Mesenteric fat pad (tissue), 1 donor: ENCODE data around the gene ADPGK. TPM values are rescaled to one million over a fixed set of nuclear protein-coding genes. Genes with fewer than 3 reads are reported as not detected.
"Not testable (repeated sequence)": the region's sequence is repeated elsewhere in the genome, so short reads cannot be mapped to it uniquely, and the experiment has no call there.

Experiments used
- DNase-seq: peaks from one replicate; pipeline ENCODE4 v3.0.0-alpha.2; 2020; ENCODE audit warnings: low spot score
- long read RNA-seq: library from polyadenylated mRNA; unstranded; transcript quantifications from one replicate; pipeline ENCODE4 v2.0.0, GENCODE V29; 2020
- total RNA-seq: library from RNA; stranded (reverse); fragmentation: NEBNext Ultra II Directional; extraction: Animal tissue kit (Norgen Biotek cat#: 25700); gene quantifications from one replicate; pipeline ENCODE4 v1.2.1, GENCODE V29; 2021
- donor health status: DM: yes; HTN: yes; CAD: no.

The ADPGK gene
- 55.5 TPM for total RNA-seq
- long read RNA-seq, transcript ADPGK-201 (7 exons, 2,557 nt) = major isoform, 9 of 179 reads
- long read RNA-seq, partial matches to known transcripts = 13 of 179 reads
- long read RNA-seq, other reads (novel, unspliced or antisense) = 153 of 179 reads

DNA sequence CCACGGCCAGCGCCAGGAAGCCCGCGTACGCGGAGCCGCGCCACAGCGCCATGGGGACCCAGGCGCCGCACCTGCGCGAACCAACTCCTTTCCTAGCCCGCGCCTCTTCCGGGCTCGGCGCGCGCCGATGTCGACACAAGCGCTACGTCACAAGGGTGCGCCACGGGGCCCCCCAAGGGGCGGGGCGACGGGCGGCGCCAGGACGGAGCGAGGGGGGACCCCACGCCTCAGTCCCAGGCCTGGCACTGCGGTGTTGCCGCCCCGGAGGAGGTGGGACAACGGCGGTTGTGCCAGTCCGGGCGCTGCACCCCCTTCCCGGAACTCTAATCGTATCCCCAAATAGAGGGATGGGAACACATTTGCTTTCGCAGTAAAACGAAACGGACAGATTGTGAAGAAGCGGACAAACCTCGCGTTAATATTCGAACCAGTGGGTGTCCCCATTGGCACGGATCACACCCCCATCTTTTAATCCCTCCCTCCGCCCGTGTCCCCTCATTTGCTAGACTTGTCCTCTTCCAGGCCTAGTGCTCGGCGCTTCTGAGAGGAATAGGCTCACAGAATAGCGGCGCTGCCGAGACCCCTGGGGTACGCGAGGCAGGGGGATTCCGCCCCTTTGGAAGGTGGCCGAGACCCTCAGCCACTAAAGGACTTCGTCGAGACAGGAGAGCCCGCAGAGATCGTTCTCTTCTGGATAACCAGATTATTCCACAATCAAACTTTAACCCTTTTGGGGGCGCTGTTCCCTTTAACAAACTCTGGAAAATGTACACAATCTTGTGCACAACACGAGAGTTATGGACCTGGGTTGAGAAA lies at the start of gene ADPGK:
Gene ADPGK, minus strand, starts transcription at position 119 of the 816 bp plus-strand sequence. Its CDS starts 67 bp downstream, at position 52.
- peak; percentile 97 for DNase-seq

DNA sequence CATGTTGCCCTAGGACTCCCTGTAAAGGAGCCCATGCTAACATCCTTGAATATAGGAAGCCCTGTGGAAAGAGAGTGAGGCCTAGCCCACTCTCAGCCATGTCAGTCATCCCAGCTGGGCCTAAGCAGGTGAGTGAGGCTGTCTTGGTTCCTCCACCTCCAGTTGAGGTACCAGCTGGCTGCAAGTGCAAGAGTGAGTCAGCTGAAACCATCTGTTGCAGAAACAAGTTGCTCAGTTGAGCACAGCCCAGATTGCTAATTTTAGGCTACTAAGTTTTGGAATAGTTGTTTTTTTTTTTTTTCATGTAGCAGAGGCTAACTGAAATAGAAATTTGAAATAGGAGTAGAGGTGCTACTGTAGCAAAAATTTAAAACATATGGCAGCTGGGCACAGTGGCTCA lies 43.7 kb upstream of the ADPGK start:
- no peak for DNase-seq

DNA sequence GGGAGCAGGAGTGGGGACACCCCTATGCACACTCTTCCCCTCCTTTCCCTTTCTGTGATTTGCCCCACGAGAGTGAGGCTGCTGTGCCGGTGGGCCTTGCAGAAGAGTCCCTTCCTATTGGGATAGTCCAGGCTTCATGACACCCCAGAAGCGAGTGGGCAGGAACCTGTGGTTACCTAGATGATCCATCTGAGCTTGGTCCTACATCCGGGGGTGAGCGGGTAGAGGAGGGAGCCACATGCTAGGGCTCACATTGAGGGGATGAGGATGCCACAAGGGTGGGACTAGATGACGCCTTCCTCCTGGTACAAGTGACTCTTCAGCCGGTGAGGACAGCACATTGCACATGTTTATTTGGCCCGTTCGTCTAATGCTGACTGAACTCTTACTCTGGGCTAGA lies 43.1 kb upstream of the ADPGK start:
- no peak for DNase-seq

DNA sequence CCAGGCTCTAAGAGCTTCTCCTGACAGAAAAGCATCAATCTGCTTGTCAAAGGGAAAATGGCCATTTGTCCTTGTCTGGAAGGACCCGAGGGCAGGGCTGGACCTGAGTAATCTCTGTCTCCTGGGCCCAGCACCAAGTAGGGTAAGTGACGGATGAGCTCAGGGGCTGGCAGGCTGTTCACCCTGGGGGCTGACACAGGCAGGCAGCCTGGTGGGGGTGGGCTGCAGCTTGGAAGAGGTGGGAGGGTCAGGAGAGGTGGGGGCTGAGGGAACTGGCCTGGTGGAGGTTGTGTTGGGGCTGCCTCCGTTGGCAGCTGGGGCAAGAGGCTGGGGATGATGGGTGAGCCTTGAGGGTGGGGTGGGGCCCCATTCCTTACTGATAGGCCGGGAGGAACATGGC lies 42.3 kb upstream of the ADPGK start:
- DNase-seq = no peak

DNA sequence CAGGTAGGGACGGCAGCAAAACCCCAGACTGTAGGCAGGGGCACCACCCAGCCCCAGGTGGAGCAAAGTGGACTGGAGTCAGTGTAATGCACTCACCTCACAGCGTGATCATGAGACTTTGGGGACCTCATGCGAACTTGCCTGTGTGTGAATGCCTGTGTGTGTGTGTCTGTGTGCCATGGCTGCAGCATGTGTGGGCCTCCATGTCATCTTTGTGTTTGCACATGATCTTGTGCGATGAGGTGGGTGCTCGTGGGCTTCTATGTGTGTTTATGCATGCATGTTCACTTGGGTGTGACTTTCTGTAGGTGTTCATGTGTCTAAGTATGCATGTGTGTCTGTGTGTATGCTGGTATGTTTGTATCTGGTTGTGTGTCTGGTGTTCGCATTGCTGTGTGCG lies 41.2 kb upstream of the ADPGK start:
- no peak for DNase-seq

DNA sequence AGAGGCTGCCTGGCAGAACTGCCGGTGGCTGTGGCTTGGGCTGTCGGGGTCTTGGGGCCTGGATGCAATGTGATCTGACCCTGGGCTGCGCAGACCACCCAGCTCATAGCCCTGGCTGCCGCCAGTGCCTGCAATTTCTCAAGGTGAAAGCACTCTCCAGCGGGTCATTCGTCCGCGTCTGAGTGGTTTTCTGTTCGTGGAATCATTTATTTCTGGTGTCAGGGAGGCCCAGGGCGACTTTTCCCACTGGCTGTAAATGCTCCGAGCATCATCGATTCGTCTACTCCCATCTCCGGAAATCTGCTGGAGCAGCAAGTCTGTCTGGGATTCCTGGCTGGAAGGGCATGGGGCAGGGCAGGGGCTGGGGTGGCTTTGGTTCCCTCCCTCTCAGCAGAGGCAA lies 40.6 kb upstream of the ADPGK start:
- no peak for DNase-seq

DNA sequence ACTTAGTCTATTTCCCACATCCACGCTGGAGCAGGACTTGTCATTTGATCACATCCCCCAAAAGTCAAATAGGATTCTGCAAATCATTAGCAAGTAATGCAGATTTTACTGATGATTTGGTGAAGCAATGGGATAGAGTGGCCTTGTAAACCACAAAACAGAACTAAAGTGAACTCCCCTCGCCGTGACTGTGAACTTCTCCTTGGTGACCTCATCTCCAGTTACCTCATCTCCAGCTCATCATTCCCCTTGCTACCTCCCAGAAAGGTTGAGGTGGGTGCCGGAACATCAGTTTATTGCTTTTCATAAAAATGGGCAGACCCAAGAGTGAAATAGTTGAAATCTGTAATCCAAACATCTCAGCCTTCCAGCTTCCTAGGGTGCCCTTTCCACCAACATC lies 36.7 kb upstream of the ADPGK start:
- DNase-seq = no peak

DNA sequence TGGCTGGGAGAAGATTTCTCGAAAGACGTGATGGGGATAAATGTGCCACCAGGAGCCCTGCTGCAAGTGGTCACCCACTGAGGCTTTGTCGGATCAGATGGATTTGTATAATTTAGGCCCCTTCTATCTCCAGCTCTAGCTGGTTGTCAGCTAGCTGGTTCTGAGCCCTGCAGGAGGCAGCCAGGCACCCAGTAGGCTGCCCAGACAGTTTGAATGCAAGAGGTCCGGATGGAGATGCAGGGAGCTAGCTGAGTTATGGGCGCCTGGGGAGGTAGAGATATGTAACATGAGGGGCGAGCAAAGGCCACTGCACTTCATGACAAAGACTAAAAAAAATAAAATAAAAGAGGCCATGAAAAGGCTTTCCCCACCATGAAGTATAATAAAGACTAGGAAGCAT lies 35.1 kb upstream of the ADPGK start:
- DNase-seq = no peak

DNA sequence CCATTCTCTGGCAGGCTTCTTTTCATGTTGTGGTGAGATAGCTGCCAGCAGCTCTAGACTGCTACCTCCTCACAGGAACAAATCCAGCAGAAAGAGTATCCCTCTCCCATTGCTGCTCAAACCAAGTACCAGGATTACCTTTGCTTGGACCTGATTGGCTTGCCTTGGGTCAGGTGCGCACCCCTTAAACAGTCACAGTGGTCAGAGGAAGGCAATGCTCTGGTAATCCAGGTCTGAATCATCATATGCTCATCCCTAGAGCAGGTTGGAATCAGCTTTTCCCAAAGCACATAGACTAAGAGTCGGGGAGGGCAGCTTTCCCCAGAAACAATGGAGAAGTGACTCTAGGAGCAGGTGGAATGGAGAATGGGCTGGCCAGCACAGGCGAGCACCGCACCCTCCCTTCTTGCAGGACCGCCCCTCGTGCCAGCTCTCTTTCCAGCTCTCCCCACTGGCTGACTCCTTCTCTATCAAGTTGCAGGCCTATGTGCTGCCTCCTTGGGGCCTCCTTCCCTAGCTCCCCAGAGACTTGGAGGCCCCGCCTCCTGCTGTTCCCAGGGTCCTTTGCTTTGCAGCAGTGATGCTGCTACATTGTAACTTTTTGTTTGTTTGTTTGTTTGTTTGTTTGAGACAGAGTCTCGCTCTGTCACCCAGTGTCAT lies 29.9 kb upstream of the ADPGK start:
- DNase-seq = no peak

DNA sequence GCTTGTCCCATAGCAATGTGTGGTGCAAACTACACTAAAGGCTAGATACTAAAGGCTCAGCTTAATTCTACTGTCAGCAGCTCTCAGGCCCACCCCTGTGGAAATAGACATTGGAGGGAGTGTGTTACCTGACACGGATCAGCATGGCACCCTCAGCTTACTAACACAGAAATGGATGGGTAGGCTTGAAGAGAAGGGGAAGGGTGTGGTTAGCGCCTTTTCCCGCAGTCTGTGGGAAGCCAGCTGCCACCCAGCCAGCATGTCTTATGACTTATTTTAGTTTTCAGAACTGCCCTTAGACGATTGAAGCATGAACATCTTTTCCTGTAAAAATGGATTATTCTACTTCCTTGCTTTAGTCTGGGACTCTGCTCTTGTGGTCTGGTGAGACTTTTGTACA lies 25.8 kb upstream of the ADPGK start:
- DNase-seq = no peak

DNA sequence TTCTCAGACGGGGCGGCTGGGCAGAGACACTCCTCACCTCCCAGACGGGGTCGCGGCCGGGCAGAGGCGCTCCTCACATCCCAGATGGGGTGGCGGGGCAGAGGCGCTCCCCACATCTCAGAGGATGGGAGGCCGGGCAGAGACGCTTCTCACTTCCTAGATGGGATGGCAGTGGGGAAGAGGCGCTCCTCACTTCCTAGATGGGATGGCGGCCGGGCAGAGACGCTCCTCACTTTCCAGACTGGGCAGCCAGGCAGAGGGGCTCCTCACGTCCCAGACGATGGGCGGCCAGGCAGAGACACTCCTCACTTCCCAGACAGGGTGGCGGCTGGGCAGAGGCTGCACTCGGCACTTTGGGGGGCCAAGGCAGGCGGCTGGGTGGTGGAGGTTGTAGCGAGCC lies 23.8 kb upstream of the ADPGK start:
- not testable (repeated sequence) for DNase-seq

DNA sequence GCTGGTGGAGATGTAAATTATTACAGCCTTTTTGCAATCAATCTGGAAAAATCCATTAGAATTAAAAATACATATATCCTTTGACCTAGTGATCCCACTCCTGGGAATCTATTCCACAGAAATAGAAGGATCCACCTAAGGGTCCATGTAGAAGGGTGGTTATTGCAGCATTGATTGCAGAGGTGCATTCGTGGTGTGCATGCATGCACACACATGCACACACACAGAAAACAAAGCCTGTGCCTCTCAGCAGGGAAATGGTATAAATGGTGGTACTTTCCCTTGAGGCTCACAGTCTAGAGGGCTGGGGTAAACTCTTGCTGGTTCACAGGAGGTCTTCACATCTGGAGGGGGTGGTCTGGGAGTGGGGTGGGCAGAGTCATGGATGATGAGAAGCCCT lies 19.4 kb upstream of the ADPGK start:
- no peak for DNase-seq

DNA sequence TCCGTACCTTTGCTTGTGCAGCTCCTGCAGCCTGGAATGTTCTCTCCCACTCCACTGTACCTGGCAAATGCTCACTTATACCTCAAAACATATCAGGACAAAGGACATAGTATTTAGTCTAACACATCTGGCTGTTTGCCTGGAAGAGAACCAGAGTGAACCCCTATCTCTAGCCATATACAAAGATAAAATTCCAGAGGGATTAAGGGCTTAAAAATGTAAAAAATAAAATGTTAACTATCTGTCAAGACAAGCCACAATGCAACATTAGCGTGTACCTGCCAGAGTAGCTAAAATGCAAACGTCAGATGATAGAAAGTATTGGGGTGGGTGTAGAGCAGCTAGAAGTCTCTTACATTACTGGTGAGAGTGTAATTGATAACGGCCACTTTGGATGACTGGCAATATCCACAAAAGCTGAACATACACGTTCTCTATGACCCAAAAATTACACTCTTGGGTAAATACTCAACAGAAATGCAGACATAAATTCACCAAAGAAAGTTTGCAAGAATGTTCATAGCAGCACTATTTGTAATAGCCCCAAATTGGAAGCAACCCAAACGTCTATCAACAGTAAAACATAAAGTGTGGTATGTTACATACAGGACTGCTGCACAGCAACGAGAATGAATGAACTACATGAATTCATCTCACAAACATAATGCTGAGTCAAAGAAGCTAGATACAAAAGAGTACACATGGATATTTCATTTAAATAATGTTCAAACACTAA lies 18.2 kb upstream of the ADPGK start:
- no peak for DNase-seq

DNA sequence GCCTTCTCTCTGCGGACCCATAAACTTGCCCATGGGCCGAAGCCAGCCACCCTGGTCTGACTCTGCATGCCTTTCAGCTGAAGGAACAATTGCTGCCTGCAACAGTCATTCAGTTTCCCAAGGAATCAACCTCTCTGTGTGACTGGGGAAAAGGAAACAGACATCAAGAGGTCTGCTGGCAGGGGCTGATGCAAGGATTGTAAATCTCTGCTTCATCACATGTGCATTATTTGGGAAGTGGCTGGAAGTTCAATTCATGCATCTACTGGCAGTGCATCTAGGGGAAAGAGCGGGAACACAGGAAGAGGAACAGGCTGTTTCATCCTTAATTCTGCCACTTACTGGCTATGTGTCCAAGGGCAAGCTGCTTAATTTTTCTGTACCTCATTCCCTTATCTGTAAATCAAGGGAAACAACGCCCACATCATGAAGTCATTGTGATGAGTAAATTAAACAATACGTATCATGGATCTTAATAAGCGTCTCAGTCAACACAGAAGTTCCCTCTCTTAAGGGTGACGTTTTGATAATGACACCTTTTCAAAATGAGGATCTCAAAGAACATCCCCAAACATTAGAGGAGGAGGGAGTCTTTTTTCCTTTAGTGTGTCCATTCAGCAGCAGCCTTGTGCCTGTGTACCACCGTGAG lies 17.4 kb upstream of the ADPGK start:
- DNase-seq = no peak

DNA sequence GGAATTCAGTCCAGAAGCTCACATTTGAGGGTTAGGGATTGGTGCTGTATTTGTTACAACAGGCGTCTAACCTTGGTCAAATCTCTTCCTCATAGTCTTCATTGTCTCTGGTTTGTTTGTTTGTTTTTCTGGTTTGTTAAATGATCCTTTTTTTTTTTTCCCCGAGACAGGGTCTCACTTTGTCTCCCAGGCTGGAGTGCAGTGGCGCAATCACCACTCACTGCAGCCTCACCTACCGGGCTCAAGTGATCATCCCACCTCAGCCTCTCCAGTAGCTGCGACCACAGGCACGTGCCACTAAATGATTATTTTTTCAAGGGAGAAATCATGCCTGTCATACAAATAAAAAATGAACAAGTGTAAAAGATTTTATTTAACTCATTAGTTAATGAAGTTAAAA lies 14.3 kb upstream of the ADPGK start:
- DNase-seq = no peak

DNA sequence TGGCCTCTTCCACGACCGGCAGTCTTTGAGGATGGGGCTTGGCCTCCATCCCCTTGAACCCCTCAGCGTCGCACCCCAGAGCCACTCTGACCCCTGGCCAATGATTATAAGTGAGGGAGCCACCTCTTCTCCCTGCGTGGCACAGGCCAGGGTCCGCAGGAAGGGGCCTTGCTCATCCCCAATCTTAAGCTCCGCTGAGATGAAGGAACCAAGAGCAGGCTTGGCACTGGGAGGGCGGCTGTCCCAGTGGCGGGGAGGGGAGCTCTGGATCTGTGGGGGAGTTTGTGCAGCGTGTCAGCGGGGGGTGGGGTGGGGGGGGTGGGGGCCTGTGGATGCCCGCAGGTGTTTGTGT lies 13.8 kb upstream of the ADPGK start:
- no peak for DNase-seq

DNA sequence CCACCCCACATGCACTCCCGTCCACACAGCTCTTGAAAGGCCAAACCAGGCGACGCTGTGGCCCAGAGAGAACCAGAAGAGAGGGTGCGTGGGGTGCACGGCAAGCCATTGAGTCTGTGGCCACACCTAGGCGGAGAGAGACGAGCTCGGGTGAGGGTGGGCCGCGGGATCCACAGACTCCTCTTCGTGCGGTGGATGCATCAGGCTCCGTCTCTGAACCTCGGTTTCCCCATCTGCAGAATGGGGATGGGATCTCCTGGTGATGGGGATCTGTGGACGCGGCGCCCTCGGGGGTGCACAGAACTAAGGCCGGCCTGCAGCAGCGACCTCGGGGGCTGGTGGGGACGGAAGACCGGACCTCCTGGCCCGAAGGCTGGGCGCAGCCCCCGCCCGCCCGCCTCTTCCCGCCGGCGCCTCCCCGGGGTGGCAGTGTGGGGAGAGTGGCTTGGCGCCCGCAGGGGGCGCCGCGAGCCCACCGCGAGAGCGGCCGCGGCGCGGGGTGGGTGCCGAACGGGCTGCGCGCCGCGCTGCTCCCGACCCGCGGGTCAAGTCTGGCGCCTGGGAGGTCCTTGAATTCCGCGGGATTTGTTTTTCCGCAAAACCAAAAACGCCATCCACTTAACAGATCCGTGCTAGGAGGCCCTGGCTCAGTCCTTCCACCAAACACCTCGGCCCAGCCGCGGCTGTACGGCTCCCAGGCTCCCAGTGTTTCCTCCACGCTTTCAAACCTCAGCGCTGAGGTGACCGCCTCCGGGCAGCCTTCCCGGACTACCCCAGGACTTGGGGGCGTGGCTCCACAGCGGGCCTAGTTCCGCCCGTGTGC lies 13.2 kb upstream of the ADPGK start:
- no peak for DNase-seq

DNA sequence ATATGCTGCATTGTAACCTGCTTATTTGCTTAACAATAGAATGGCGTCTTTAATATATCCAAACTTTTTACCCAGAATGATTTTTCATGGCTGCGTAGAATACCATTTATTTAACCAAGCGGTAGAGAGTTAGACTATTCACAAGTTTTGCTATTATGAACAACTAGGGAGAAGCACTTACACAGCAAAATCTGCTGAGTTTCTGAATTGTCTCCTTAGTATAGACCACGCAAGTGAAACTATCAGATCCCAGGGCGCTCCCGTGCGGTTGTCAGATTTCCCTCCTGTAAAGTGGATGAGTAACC lies 12.6 kb upstream of the ADPGK start:
- no peak for DNase-seq

DNA sequence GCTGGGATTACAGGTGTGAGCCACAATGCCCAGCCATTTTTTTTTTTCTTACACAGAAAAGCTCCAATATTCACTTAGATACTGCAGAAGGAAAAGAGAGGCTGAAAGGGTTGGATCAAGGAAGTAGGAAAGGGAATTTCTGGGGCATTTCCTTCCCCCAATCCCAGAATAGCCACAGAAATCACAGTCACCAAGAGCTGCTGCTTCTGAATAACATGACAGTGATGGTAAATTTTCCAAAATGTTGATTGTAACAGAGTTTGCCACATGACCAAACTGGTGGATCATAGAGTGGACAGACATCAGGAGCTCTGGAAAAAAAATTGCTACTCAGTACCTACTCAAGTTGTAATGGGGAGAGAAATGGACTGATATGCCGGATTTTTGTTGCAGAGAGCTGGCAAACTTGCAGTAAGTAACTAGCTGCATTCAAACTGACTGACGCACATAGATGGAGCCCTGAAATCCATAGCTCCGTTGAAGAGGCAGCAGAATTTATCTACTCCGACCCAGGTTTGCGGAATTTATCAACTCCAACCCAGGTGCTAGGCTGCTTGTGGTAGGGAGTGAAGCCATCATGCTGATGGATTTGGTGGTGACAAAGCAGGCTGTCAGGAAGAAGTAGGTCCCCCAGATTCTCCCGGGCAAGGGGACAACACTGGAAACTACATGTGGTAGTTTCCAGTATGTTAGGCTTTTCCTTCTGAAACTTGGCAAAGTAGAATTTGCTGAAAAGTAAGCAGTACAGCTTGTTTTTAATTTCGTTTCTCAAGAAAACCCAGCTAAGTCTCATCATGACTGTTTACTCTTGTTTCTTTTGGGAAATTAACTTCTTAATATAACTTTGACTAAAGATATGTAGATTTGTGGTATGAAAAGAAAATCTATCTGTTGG lies 10.5 kb upstream of the ADPGK start:
- no peak for DNase-seq

DNA sequence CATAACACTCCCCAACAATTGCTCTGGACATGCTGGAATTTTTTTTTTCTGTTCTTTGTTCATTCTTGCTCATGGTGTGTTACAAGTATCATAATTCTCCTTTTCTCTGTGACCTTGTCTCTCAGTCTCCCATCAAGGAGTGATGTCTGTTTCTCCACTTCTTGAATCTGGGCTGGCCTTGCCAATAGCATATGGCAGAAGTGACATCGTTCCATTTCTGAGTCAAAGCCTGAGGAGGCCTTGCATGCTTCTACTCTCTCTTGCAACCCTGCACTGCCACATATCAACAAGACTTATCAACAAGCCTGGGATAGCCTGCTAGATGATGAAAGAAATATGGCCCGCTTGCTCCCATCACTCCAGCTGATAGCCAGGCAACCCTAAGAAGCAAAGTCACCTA lies 8.9 kb upstream of the ADPGK start:
- no peak for DNase-seq
